T-helper 17 cell (primary cell): ENCODE measurements around the gene OR5M11. TPM values are rescaled to one million over a fixed set of nuclear protein-coding genes. Genes with fewer than 3 reads are reported as not detected.

Experiments
- total RNA-seq, 4 donors: library from RNA in 2 of 4; stranded (reverse) in 2 of 4; gene quantifications; one replicate each; pipeline ENCODE4 v1.2.3 and lab custom pipeline; 2022 to 2026

The OR5M11 gene
- total RNA-seq, 2 donors from 2014 or later = not detected

Other genes with a start within 250 kb of the OR5M11 start
- gene OR8K3, start 228.1 kb downstream of the OR5M11 start, total RNA-seq = not detected
- not detected for gene OR8K1, start 197.2 kb downstream of the OR5M11 start, total RNA-seq
- not detected for gene OR8J1, start 189.0 kb downstream of the OR5M11 start, total RNA-seq
- gene OR8U1, start 167.6 kb downstream of the OR5M11 start, total RNA-seq = not detected
- not detected for gene OR5AL1, start 130.6 kb downstream of the OR5M11 start, total RNA-seq
- not detected for gene OR5M3, start 69.9 kb downstream of the OR5M11 start, total RNA-seq
- gene OR5M8, start 51.9 kb downstream of the OR5M11 start, total RNA-seq = not detected
- gene OR5M10, start 34.5 kb upstream of the OR5M11 start, total RNA-seq = not detected
- not detected for gene OR5M1, start 71.6 kb upstream of the OR5M11 start, total RNA-seq
- gene OR5AP2, start 99.2 kb upstream of the OR5M11 start, total RNA-seq = not detected
- not detected for gene OR5AR1, start 120.4 kb upstream of the OR5M11 start, total RNA-seq
- gene OR9G1, start 155.8 kb upstream of the OR5M11 start, total RNA-seq = not detected
- not detected for gene OR9G4, start 205.4 kb upstream of the OR5M11 start, total RNA-seq